CD4-positive, alpha-beta memory T cell (primary cell): ENCODE data around the gene GTF2F2. TPM values are rescaled to one million over a fixed set of nuclear protein-coding genes. Genes with fewer than 3 reads are reported as not detected.
"Not testable (repeated sequence)": the region's sequence is repeated elsewhere in the genome, so short reads cannot be mapped to it uniquely, and the experiment has no call there.

Experiments
- CTCF ChIA-PET: fragments of 350-600 bp; sonication (Branson Sonifier 250); formaldehyde crosslinking; loops from one replicate; lab custom pipeline; 2021; ENCODE audit warnings: inconsistent platforms; ENCODE audit not compliant: partially characterized antibody; lab: Charles Lee
- POLR2A ChIA-PET: fragments of 350-600 bp; sonication (Branson Sonifier 250); formaldehyde crosslinking; loops from one replicate; lab custom pipeline; 2021; ENCODE audit not compliant: partially characterized antibody; lab: Charles Lee
- DNase-seq, 5 donors: peaks; one replicate each; pipeline versions ENCODE4 v3.0.0 to v3.0.0-alpha.2; 2020 to 2022; ENCODE audit warnings: mixed read lengths in 1 of 5
- H3K27ac ChIP-seq: one replicate; pipeline ENCODE4 v1.7.0; 2013; ENCODE audit warnings: low read depth, low read length
- H3K27me3 ChIP-seq: 2 replicates; pipeline ENCODE4 v1.7.0; 2013; ENCODE audit warnings: mild to moderate bottlenecking, low read length, moderate library complexity; ENCODE audit not compliant: insufficient read depth
- H3K36me3 ChIP-seq: 2 replicates; pipeline ENCODE4 v1.7.0; 2013; ENCODE audit warnings: mild to moderate bottlenecking, low read length, moderate library complexity; ENCODE audit not compliant: insufficient read depth
- H3K4me1 ChIP-seq: 2 replicates; pipeline ENCODE4 v1.7.0; 2013; ENCODE audit warnings: mild to moderate bottlenecking, low read length, moderate library complexity; ENCODE audit not compliant: insufficient read depth
- H3K4me3 ChIP-seq, 2 donors: one replicate each; pipeline ENCODE4 v1.7.0; 2013; ENCODE audit warnings: low read length in 2 of 2, mild to moderate bottlenecking in 1 of 2
- H3K9me3 ChIP-seq, 2 donors: one replicate each; pipeline ENCODE4 v1.7.0; 2013; ENCODE audit warnings: low read length in 2 of 2, control low read depth in 1 of 2; ENCODE audit not compliant: control insufficient read depth in 1 of 2
- H3K27ac Mint-ChIP-seq, 7 donors: one replicate each; pipeline ENCODE4 v1.8.0; 2020 to 2021; ENCODE audit warnings: mixed read lengths in 7 of 7, mild to moderate bottlenecking in 6 of 7, inconsistent platforms in 3 of 7, moderate library complexity in 3 of 7
- H3K27me3 Mint-ChIP-seq, 2 donors: one replicate each; pipeline ENCODE4 v1.8.0; 2020 to 2021; ENCODE audit warnings: mixed read lengths in 2 of 2
- H3K36me3 Mint-ChIP-seq, 2 donors: one replicate each; pipeline ENCODE4 v1.8.0; 2020 to 2021; ENCODE audit warnings: mixed read lengths in 2 of 2, inconsistent platforms in 1 of 2, mild to moderate bottlenecking in 1 of 2
- H3K4me1 Mint-ChIP-seq, 4 donors: one replicate each; pipeline ENCODE4 v1.8.0; 2020 to 2021; ENCODE audit warnings: mixed read lengths in 4 of 4, mild to moderate bottlenecking in 1 of 4
- H3K4me3 Mint-ChIP-seq, 8 donors: one replicate each; pipeline ENCODE4 v1.8.0; 2020 to 2021; ENCODE audit warnings: mixed read lengths in 8 of 8, mild to moderate bottlenecking in 7 of 8, moderate library complexity in 6 of 8, inconsistent platforms in 3 of 8
- H3K9me3 Mint-ChIP-seq, 8 donors: one replicate each; pipeline ENCODE4 v1.8.0; 2020 to 2021; ENCODE audit warnings: mixed read lengths in 8 of 8, mild to moderate bottlenecking in 5 of 8, inconsistent platforms in 3 of 8, moderate library complexity in 1 of 8
- intact Hi-C: fragments of 100-400 bp; cut with micrococcal nuclease; formaldehyde crosslinking; loops from one replicate; pipeline ENCODE4 v1.15.1; 2023
- polyA plus RNA-seq, 2 donors: library from polyadenylated mRNA; unstranded; fragments of 300-500 nt; fragmentation: Illumina TruSeq; gene quantifications; one replicate each; pipeline ENCODE4 v1.2.3, GENCODE V29; 2021
- total RNA-seq, 2 experiments: library from RNA; stranded (reverse); gene quantifications; one replicate each; pipeline ENCODE4 v1.2.3, GENCODE V29; 2021

GTF2F2 gene
- total and polyA plus RNA-seq, 4 experiments from 2014 or later = 7.9 to 14.7 (median 11.3) TPM

DNA sequence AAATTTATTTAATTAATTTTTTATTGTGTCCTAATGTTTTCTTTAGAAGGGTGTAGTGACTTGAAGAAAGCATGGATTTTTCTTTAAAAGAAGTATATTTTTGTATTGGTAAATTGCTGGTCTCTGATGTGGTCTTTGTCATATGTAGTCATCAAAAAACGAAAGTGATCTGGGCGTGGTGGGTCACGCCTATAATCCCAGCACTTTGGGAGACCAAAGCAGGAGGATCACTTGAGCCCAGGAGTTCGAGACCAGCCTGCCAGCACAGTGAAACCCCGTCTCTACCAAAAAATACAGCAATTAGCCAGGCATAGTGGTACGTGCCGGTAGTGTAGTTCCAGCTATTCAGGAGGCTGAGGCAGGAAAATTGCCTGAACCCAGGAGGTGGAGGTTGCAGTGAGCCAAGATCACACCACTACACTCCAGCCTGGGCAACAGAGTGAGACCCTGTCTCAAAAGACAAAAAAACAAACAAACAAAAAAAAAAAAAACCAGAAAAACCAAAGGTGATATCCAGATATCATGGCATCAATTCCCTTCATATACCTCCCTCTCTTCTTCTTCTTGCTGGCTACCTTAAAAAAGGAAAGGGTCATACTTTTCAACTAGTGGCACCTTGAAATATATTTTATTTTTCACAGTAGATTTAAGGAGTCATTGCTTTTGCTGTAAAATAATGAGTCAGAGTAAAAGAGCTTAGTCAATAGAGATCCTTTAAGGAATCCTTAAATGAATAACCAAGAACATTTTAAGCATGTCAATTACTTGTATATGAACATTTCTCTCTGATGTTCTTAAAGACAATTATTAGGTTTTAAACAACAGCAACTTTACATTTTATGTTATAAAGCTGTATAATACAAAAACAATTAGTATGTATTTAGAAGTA, 60.6 kb downstream of the GTF2F2 start:
- Mint-ChIP-seq H3K9me3 (no peaks in the 10 kb centered on the region), H3K27ac (peak overlapping the region in 2 of 7 donors; percentile 41 to 74), H3K4me3 (no peak overlapping the region), H3K36me3 (peaks cover 24 to 26% of the 10 kb centered on the region in 2 donors), H3K4me1 (peaks cover 13 to 45% (median 21%) of the 10 kb centered on the region in 4 donors), H3K27me3 (no peaks in the 10 kb centered on the region)
- Histone ChIP-seq H3K4me1 (peaks cover 4% of the 10 kb centered on the region), H3K9me3 (no peaks in the 10 kb centered on the region), H3K36me3 (no peaks in the 10 kb centered on the region), H3K27me3 (no peaks in the 10 kb centered on the region), H3K4me3 (no peak overlapping the region), H3K27ac (no peak overlapping the region)
- DNase-seq = no peak
- intact Hi-C loops = no loop called here
- ChIA-PET POLR2A (no interaction called here), CTCF (interaction anchor here (1.0 kb wide), 1 partner anchor 25 kb away, joined by 3 read pairs; no protein-coding TSS in a partner anchor)

DNA sequence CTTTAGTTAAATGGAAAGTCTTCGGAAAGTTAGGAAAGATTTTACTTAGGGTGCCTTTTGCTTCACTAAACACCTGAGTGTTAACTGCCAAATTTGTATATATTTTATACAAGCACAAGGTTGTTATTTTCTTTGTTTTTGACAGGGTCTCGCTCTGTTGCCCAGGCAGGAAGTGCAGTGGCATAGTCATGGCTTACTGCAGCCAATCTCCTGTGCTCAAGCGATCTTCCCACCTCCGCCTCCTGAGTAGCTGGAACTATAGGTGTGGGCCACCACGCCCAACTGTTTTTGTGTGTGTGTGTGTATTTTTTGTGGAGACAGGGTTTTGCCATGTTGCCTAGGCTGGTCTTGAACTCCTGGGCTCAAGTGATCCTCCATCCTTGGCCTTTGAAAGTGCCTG, 64.4 kb downstream of the GTF2F2 start:
- Mint-ChIP-seq H3K27ac (peak overlapping the region in 1 of 7 donors; percentile 75), H3K4me3 (no peak overlapping the region)
- CTCF ChIA-PET = interaction anchor here (0.6 to 0.8 kb wide), 2 partner anchors 124 to 138 kb away, joined by 3 read pairs; no protein-coding TSS in a partner anchor

DNA sequence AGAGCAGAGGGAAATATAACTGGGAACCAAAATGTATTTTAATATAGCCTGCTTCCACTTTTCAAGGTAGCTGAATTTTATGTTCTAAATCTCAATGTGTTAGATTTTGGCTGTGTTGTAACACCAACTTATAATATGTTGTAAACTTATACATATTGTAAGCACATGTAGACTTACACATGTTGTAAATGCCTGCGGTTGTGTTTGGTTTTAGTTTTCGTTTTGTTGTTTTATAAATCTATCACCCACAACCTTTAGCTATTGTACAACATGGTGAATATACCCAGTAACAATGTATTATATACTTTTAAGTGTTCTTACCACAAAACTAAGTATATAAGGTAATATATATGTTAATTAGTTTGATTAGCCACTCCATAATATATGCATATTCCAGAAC, 65.0 kb downstream of the GTF2F2 start:
- Histone ChIP-seq H3K27me3 (no peaks in the 10 kb centered on the region), H3K36me3 (no peaks in the 10 kb centered on the region), H3K9me3 (no peaks in the 10 kb centered on the region), H3K4me3 (no peak overlapping the region), H3K4me1 (peaks cover under 1% of the 10 kb centered on the region), H3K27ac (no peak overlapping the region)
- Mint-ChIP-seq H3K36me3 (peaks cover 33 to 35% of the 10 kb centered on the region in 2 donors), H3K4me3 (no peak overlapping the region), H3K4me1 (peaks cover 3 to 18% (median 6%) of the 10 kb centered on the region in 4 donors), H3K27ac (no peak overlapping the region), H3K27me3 (no peaks in the 10 kb centered on the region), H3K9me3 (peaks cover 0 to 4% (median 0%) of the 10 kb centered on the region in 8 donors)
- POLR2A ChIA-PET = no interaction called here
- CTCF ChIA-PET = interaction anchor here (0.6 kb wide), 1 partner anchor 139 kb away, joined by 3 read pairs; no protein-coding TSS in a partner anchor
- DNase-seq = no peak
- intact Hi-C loops = no loop called here

More for the DNA sequence above, 64.4 kb downstream of the GTF2F2 start:
- Histone ChIP-seq H3K27me3 (no peaks in the 10 kb centered on the region), H3K4me1 (peaks cover 4% of the 10 kb centered on the region), H3K9me3 (no peaks in the 10 kb centered on the region), H3K36me3 (no peaks in the 10 kb centered on the region), H3K27ac (no peak overlapping the region), H3K4me3 (no peak overlapping the region)
- POLR2A ChIA-PET = no interaction called here
- no peak for DNase-seq
- Mint-ChIP-seq H3K9me3 (peaks cover 0 to 4% (median 0%) of the 10 kb centered on the region in 8 donors), H3K27me3 (no peaks in the 10 kb centered on the region), H3K4me1 (peaks cover 4 to 21% (median 10%) of the 10 kb centered on the region in 4 donors), H3K36me3 (peaks cover 33 to 35% of the 10 kb centered on the region in 2 donors)
- intact Hi-C loops = no loop called here

DNA sequence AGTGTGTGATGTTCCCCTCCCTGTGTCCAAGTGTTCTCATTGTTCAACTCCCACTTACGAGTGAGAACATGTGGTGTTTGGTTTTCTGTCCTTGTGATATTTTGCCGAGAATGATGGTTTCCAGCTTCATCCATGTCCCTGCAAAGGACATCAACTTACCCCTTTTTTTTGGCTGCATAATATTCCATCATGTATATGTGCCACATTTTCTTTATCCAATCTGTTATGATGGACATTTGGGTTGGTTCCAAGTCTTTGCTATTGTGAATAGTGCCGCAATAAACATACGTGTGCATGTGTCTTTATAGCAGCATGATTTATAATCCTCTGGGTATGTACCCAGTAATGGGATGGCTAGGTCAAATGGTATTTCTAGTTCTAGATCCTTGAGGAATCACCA, 68.8 kb downstream of the GTF2F2 start:
- H3K4me3 ChIP-seq, H3K27ac Mint-ChIP-seq, H3K27ac ChIP-seq, POLR2A ChIA-PET, H3K4me1 ChIP-seq, H3K36me3 ChIP-seq, DNase-seq, H3K4me1 Mint-ChIP-seq, intact Hi-C loops, CTCF ChIA-PET, H3K4me3 Mint-ChIP-seq, H3K27me3 Mint-ChIP-seq, H3K9me3 ChIP-seq, H3K9me3 Mint-ChIP-seq, H3K27me3 ChIP-seq: not testable (repeated sequence)
- peaks cover 17 to 27% of the 10 kb centered on the region in 2 donors for H3K36me3 Mint-ChIP-seq

DNA sequence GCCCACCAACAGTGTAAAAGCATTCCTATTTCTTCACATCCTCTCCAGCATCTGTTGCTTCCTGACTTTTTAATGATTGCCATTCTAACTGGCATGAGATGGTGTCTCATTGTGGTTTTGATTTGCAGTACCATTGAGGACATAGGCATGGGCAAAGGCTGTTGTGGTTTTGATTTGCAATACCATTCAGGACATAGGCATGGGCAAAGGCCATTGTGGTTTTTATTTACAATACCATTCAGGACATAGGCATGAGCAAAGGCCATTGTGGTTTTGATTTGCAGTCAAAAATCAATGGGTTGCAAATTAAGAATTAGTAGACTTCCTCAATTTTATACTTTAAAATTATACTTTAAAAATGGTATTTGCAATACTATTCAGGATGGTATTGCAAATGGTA, 69.2 kb downstream of the GTF2F2 start:
- H3K36me3 Mint-ChIP-seq = peaks cover 17 to 24% of the 10 kb centered on the region in 2 donors
- H3K27me3 ChIP-seq, H3K4me1 ChIP-seq, H3K4me1 Mint-ChIP-seq, H3K27ac Mint-ChIP-seq, DNase-seq, CTCF ChIA-PET, H3K9me3 ChIP-seq, H3K27me3 Mint-ChIP-seq, intact Hi-C loops, H3K36me3 ChIP-seq, H3K4me3 Mint-ChIP-seq, H3K4me3 ChIP-seq, H3K27ac ChIP-seq, POLR2A ChIA-PET, H3K9me3 Mint-ChIP-seq: not testable (repeated sequence)

DNA sequence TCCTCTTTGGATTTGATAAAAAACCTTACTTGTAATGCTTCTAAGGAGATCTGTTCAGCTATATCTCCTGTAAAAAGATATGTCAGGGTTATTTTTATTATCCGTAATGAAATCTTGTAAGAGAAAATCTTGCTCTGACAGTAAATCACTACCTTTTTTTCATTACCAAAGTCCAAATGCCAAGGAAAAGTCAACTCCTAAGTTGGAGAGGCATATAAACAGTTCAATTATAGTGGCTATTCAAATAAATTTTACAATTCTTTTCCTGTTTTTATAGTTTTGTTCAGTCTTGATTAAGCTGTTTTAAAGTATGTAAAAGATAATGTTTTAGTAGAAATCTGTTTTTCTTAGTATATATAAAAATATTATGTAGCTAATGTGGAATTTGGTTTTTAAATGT, 71.6 kb downstream of the GTF2F2 start:
- CTCF ChIA-PET = no interaction called here
- no peak overlapping the region for H3K27ac Mint-ChIP-seq

DNA sequence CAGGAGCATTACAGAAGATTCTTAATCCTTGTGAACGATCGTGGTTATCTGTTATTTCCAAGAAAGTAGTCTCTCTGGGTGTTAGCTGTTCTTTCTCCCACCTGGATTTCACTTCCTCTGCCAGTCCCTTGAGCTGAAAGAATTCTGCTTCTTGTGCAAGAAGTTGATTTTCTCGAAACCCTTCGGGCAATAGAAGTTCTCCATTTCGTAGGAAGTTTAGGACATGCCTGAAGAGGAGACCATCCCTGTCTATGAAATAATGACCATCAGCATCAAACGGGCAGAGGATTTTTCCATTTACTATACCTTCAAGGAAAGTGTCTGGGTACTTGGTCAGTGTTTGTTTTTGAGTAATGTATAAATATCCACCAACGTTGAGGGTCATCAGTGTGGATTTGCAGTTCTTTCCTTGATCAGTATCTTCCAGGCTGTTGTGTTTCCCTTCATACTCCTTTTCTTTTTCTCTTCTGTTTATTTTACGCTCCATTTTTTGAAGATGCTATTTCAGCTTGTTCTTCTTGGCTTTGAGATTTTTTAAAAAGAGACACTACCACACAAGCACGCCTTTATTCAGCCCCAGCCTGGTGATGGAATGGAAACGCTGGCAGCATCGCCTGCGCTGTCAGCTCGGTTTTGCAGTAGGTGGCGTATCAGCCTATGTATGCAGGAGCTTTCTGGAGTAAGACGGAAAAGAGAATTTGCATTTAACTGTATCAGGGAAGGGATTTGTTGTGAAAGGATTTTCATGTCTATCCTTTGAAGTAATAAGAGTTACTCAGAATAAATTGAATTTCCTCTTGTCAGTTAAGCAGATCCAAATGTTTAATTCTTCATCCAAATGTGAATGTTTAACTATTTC, 74.0 kb downstream of the GTF2F2 start:
- Mint-ChIP-seq H3K4me3 (no peak overlapping the region), H3K4me1 (peaks cover 0 to 6% (median 2%) of the 10 kb centered on the region in 4 donors), H3K9me3 (no peaks in the 10 kb centered on the region), H3K27me3 (no peaks in the 10 kb centered on the region), H3K36me3 (peaks cover 11 to 12% of the 10 kb centered on the region in 2 donors), H3K27ac (no peak overlapping the region)
- H3K27me3 ChIP-seq = no peaks in the 10 kb centered on the region
- H3K4me3 ChIP-seq = no peak overlapping the region
- POLR2A ChIA-PET = no interaction called here
- no peaks in the 10 kb centered on the region for H3K9me3 ChIP-seq
- no peaks in the 10 kb centered on the region for H3K4me1 ChIP-seq
- H3K36me3 ChIP-seq = no peaks in the 10 kb centered on the region
- CTCF ChIA-PET = no interaction called here
- no peak for DNase-seq
- no peak overlapping the region for H3K27ac ChIP-seq
- intact Hi-C loops = no loop called here

More for the DNA sequence above, 71.6 kb downstream of the GTF2F2 start:
- H3K9me3 ChIP-seq = no peaks in the 10 kb centered on the region
- no peaks in the 10 kb centered on the region for H3K36me3 ChIP-seq
- no peak overlapping the region for H3K4me3 ChIP-seq
- H3K27ac ChIP-seq = no peak overlapping the region
- H3K27me3 ChIP-seq = no peaks in the 10 kb centered on the region
- POLR2A ChIA-PET = no interaction called here
- no peak for DNase-seq
- peaks cover 18 to 23% of the 10 kb centered on the region in 2 donors for H3K36me3 Mint-ChIP-seq
- H3K4me1 ChIP-seq = no peaks in the 10 kb centered on the region
- H3K4me3 Mint-ChIP-seq = no peak overlapping the region
- H3K9me3 Mint-ChIP-seq = peaks cover 0 to 4% (median 0%) of the 10 kb centered on the region in 8 donors
- intact Hi-C loops = no loop called here
- no peaks in the 10 kb centered on the region for H3K27me3 Mint-ChIP-seq
- peaks cover 0 to 3% (median under 1%) of the 10 kb centered on the region in 4 donors for H3K4me1 Mint-ChIP-seq
